HG03558 (cell line): ENCODE data around the gene DCLRE1B.
"Not testable (repeated sequence)": the region's sequence is repeated elsewhere in the genome, so short reads cannot be mapped to it uniquely, and the experiment has no call there.

Experiments used
- ATAC-seq: cut with Tn5 transposase; IDR thresholded peaks from one replicate; pipeline ENCODE4 v1.9.1; 2021; ENCODE audit warnings: moderate number of reproducible peaks; ENCODE audit not compliant: unreplicated experiment; ENCODE audit errors: extremely low read depth

Gene DCLRE1B

DNA sequence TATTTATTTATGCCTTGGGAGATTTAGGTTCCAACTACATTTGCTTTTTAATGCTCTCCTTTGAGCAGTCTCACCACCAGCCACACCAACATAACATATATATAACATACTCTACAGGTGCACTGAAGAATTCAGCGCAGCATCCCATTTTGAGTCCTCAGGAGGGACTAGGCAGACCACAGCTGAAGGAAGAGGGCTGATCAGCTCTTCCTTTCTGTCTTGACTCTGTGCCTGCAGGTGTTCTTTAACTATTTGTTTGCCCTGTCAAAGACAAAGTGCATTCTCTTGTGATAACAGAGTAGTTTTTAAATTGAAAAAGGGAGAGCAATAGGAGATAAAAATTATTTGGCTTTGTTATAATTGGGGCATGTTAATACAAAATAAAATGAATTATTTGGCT, 41.0 kb downstream of the DCLRE1B start:
- ATAC-seq, result no peak

DNA sequence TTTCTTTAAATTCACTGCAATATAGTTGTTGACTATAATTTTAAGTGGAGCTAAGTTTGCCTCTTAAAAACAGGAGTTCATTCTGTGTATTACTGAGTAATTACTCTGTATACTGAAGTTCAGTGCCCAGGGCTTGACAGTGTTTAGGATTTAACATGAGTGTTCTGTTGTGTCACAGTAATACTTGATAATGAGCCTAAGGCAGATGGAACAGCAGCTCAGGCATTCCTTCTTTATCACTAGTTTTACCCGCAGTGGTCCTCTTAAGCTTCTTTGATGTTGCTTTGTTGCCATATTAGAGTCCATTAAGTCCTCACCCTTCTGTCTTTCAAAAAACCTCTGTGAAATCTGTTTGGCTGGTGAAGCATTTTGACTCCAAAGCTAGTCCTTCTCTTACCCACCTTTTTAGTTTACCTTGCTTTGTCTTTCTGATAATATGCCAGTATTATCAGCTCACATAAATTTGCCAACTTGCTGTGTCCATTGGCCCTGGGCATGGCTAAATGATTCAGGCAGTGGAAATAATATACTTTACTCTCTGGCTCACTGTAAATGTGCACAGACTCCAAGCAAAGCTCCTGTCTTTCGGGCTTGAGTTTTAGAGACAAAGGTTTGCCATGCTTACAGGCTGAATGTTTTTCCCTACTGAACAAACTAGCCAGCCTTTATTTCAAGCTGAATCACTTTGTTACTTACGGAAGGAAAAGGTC, 41.7 kb downstream of the DCLRE1B start:
- no peak for ATAC-seq

DNA sequence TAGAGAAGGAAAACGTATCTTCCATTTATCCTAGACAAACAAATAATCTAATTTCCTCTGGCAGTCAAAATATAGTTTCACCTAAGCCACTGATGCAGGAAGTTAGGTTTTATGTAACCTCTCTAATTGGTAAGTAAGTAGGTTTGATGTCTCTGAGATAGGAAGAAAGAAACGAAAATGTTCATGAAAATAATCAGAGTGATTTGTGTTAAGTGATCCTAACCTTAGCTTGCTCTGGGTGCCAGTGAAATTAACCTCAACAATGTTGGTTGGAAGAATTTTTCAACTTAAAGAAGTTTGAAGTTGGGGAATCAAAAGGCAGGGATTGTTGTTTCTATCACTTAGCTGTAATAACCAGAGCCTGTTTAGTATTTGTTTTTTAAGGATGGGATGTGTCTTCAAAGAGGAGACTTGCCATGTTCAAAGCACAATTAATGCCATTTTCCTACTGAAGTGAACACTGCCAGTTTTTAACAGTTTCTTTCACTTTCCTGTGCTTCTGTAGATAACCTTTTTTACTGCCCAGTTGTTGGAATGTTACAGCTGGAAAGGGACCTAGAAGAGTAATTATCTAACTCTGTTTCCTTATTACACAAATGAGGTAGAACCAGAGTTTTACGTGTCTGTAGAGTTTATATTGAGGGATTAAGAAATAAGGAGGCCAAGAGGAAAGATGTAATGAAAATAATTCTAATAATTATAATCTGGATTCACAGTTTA, 42.4 kb downstream of the DCLRE1B start:
- ATAC-seq, result no peak

DNA sequence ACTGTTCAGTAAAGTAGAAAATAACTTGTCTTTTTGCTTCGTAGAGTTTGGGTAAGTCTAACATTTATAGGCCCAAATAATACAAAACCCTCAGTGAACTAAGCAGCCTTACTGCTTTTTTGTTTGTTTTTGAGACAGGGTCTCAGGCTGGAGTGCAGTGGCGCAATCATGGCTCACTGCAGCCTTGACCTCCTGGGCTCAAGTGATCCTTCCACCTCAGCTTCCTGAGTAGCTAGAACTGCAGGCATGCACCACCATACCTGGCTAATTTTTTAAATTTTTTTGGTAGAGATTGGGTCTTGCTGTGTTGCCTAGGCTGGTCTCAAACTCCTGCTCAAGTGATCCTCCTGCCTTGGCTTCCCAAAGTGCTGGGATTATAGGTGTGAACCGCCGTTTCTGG, 43.0 kb downstream of the DCLRE1B start:
- not testable (repeated sequence) for ATAC-seq

DNA sequence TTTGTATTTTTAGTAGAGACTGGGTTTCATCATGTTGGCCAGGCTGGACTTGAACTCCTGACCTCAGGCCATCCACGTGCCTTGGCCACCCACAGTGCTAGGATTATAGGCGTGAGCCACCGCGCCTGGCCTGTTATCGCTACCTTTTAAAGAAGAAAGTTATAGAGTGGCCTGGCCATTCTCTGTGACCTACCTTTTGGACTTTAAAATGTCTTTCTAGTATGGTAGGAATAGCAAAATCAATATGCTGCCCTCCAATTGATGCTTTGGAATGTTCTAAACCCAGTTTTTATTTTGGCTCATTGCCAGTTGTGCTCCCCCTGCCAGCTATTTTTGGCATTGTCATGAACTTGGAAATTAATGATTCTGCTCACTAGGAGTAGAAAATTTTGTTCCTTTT, 43.9 kb downstream of the DCLRE1B start:
- ATAC-seq, result no peak

DNA sequence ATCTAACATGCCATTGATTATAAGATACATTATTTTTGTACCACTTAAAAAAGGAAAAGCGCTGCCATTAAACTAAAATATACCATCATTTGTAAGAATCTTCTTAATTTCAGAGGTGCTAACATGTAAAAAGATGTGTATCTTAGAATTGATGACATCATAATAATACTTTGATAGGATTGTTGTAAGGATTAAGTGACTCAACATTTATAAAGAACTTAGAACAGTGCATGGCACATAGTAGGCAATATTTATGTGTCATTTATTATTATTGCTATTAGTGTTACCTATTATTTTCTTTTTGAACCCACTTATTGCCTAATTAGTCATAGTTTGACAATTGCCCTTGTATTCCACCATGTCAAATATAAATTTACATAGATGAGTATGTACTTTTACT, 45.8 kb downstream of the DCLRE1B start:
- ATAC-seq, result no peak

DNA sequence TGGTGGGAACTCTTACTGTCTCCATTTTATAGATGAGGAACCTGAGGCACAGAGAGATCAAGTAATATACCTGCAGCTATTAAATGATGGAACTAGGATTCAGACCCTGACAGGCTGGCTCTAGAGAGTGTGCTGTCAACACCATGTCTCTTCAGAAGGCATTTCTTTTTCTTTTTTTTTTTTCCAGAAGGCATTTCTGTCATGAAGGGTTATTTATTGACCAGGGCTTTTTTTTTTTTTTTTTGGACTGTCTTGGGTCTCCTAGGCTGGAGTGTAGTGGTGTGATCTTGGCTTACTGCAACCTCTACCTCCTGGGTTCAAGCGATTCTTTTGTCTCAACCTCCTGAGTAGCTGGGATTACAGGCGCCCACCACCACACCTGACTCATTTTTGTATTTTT, 46.6 kb downstream of the DCLRE1B start:
- ATAC-seq, result no peak

- no peak for ATAC-seq
Measured at GRCh38 chr1:113957984-113958383, 52.9 kb downstream of the DCLRE1B start.

- ATAC-seq, result no peak
Measured at GRCh38 chr1:113958691-113959090, 53.6 kb downstream of the DCLRE1B start.

- no peak for ATAC-seq
Measured at GRCh38 chr1:113963281-113963906, 58.3 kb downstream of the DCLRE1B start.
